NCI-H526 treated with DMSO at 0.1 percent for 48 hours (cell line): ENCODE results near the gene DYNLT4.

Experiments used
- DNase-seq: peaks from one replicate; lab custom pipeline; 2025; lab: John Stamatoyannopoulos, UW

The DYNLT4 gene

DNA sequence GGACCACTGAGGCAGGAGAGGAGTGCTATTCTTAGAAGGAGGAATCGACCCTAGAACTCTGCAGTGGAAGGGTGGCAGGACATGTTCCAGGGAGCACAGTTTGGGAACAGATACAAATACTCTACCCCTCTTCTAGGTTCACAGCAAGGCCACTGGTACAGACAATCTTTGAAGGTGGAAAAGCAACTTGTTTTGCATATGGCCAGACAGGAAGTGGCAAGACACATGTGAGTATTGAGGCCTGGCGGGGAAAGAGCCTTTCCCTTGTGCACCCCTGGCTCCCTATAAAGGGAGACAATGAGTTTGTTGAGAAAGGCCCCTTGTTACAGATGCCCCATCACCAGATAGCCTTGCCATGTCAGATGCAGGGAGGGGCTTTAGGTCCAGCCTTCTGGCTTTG, 49.7 kb downstream of the DYNLT4 start:
- DNase-seq = no peak
